HG03280 (cell line): Measurements from ENCODE around the gene CAPN5.

Experiments
- ATAC-seq: cut with Tn5 transposase; IDR thresholded peaks from one replicate; pipeline ENCODE4 v1.9.1; 2021; ENCODE audit warnings: mild to moderate bottlenecking, moderate library complexity; ENCODE audit not compliant: unreplicated experiment

The CAPN5 gene

GRCh38 chr11:77081976-77082836 is 15.4 kb downstream of the CAPN5 start:
- no peak for ATAC-seq

DNA sequence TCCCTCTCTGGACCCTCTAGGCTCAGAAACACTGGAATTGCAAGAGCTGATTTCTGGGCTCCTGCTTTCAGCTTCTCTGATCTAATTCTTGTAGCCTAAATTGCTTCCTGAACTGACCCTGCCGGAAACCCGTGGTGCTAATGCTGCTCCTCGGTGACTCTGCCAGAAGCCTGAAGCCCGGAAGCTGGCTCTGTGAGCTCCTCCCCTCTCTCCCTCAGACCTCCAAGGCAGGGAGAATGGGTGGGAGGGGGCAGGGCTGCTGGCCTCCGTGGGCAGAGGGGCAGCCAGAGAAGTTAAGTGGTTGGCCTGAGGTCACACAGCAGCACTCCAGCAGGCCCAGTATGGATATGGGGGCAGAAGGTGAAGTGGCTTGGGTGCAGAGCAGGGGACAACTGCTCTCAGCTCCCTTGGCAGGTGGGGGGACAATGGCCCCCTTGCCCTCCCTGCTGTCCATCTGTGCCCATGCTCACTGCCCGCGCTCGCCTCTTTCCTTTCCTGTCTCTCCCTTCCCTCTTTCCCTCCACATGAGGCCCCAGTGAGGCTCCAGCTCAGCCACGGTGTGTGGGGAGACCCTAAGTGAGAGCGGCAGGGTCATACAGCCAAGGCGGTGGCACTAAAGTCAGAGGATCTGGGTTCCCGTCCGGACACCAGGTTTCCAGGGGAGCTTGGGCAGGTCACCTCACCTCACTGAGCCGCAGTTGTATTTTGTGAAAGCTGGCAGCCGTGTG is 16.2 kb downstream of the CAPN5 start:
- ATAC-seq, result no peak

GRCh38 chr11:77083566-77084245 is 16.9 kb downstream of the CAPN5 start:
- ATAC-seq, result no peak

GRCh38 chr11:77084581-77085191 is 17.9 kb downstream of the CAPN5 start:
- no peak for ATAC-seq

GRCh38 chr11:77085652-77086051 is 18.9 kb downstream of the CAPN5 start:
- ATAC-seq, result no peak

- no peak for ATAC-seq
These were observed 20.0 kb downstream of the CAPN5 start for GRCh38 chr11:77086521-77087472.

DNA sequence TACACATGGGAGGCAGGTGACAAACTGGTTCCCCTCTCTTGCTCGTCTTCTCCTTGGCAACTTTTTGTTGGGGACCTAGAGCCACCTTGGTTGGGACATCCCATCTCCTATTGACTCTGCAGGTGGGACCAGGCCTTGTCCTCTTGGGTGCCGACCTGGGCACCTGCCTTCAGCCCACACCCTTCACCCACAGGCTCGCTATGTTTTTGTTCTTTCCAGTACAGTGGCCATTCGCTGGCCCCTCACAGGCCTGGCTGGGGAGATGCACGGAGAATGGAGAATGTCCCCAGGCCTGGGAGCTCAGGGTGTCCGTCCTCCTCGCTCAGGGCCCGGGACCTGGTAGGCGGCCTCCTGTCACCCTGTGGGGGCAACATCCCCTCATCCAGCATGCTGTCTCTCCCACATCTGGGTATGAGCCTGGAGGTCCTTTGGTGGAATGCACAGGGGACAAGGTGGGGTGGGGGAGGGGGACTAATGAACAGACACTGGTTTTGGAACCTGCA is 21.0 kb downstream of the CAPN5 start:
- ATAC-seq, result no peak

GRCh38 chr11:77088236-77089003 is 21.6 kb downstream of the CAPN5 start:
- ATAC-seq, result no peak

GRCh38 chr11:77089004-77089545 is 22.3 kb downstream of the CAPN5 start:
- no peak for ATAC-seq

GRCh38 chr11:77090046-77090372 is 23.2 kb downstream of the CAPN5 start:
- ATAC-seq, result no peak

- no peak for ATAC-seq
These were observed 23.8 kb downstream of the CAPN5 start for GRCh38 chr11:77090373-77091111.

- ATAC-seq, result peak; percentile 74
These were observed 24.6 kb downstream of the CAPN5 start for GRCh38 chr11:77091146-77091940.

DNA sequence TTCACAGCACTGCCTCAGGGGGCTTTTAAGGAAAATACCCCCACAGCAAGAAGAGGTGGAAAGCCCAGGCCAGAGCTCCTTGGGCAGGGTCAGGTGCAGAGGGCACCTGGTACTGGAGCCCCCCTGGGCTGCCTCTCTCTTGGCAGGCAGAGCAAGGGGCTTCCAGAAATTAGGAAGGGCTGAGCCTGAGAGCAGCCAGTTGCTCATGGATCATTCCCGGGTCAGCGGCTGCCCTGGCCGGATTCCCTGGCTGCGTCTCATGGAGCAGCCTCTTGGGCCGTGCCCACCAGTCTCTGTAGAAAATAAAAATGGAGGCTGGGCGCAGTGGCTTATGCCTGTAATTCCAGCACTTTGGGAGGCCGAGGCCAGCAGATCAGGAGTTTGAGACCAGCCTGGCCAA is 25.6 kb downstream of the CAPN5 start:
- no peak for ATAC-seq

DNA sequence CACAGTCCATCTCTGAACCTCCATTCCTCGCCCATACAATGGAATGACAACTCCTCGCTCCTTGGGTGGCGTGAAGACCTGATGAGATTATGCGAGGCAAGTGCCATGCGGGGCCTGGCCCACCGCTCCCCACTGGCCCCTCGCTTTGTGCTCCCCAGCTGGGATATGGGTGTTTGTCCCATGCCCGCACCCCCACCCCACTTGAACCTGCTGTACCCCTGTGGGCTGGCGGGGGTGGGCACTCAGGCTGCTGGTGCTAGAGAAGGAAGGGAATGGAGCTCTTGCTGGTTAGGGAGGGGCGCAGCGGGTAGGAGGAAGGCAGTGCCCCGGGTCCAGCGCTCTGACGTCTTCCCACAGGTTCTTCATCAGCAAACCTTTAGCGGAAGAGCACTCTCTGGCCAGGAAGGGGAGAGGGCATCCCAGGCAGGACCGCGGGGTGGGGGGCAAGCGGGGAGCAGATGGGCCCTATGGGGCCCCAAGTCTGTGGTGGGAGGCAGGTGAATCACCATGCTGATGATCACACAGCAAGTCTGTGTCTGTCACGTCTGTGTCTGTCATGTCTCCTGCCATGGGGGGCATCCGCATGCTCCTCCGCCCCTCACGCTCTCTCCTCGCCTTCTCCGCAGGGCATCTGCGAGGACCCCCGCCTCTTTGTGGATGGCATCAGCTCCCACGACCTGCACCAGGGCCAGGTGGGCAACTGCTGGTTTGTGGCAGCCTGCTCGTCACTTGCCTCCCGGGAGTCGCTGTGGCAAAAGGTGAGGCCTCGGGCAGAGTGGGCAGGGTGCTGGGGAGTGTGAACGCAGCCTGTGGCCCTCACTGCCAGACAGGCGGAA is 26.5 kb downstream of the CAPN5 start:
- no peak for ATAC-seq

DNA sequence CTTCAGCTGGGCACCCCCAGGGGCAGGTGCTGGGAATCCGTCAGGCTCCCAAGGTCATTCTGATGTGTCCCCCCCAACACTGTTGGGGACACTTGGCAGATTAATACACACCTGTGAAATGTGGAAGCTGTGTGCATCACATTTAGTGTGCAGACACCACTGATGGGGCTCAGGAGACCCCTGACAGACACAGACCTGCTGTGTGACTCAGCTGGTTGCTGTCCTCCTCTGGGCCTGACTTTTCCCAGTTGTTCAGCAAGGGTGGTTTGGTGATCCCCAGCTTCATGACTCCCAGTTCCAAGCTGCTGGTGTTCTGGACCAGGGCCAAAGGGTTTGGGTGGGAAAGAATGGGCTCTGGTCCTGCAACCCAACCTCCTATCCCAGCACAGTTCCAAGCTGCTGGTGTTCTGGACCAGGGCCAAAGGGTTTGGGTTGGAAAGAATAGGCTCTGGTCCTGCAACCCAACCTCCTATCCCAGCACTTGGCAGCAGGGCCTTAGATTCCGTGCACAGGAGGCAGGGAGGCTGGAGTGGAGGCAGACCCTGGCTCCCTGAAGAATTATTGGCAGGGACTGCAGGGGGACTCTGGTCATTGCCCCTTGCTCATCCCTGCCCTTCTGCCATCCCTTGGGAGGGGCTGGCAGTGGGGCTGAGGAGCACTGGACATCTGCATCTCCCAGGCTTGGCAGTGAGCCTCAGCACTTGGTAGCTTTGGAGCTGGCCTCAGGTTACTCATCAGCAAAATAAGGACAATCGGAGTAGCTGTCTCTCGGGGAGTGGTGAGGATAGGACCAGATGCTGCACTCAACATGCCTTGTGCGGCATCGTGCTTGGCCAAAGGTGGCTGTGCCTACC is 27.4 kb downstream of the CAPN5 start:
- no peak for ATAC-seq
